Daoy (cell line): ENCODE data around the gene MPST. TPM values are rescaled to one million over a fixed set of nuclear protein-coding genes. Genes with fewer than 3 reads are reported as not detected.

Experiments
- DNase-seq: peaks from one replicate; pipeline ENCODE4 v3.0.0-alpha.2; 2015; ENCODE audit warnings: low read depth
- total RNA-seq: library from RNA; depleted of rRNA; stranded (reverse); fragments of >200 nt; shearing (Covaris generic); gene quantifications from 2 replicates; pipeline ENCODE4 v1.2.3, GENCODE V29; 2014; rRNA removed

Gene MPST
- total RNA-seq, 1 experiment from 2014 or later = 67.3 TPM

GRCh38 chr22:37079158-37079557, 59.6 kb downstream of the MPST start:
- DNase-seq = no peak

Other genes with a start within 250 kb of the MPST start
- 18.9 and 21.9 TPM in 2 replicates for gene IFT27, start 243.6 kb upstream of the MPST start, total RNA-seq
- not detected in 2 replicates for gene PVALB, start 202.7 kb upstream of the MPST start, total RNA-seq
- 0.23 and 1.7 TPM in 2 replicates for gene NCF4, start 158.7 kb upstream of the MPST start, total RNA-seq
- not detected in 2 replicates for gene CSF2RB, start 106.1 kb upstream of the MPST start, total RNA-seq
- gene TST, start 295 bp upstream of the MPST start, total RNA-seq = 27.6 and 30.8 TPM in 2 replicates
- gene KCTD17, start 32.0 kb downstream of the MPST start, total RNA-seq = 20.6 and 20.8 TPM in 2 replicates
- gene TMPRSS6, start 90.0 kb downstream of the MPST start, total RNA-seq = not detected in 2 replicates
- not detected in 2 replicates for gene IL2RB, start 130.2 kb downstream of the MPST start, total RNA-seq
- gene C1QTNF6, start 168.5 kb downstream of the MPST start, total RNA-seq = 0.30 and 0.34 TPM in 2 replicates
- gene SSTR3, start 192.7 kb downstream of the MPST start, total RNA-seq = not detected in 2 replicates
- gene RAC2, start 224.5 kb downstream of the MPST start, total RNA-seq = 40.5 and 59.0 TPM in 2 replicates